Activated CD8-positive, alpha-beta memory T cell treated with anti-CD3 and anti-CD28 coated beads, Interleukin-2, amount 50 U/mL, for 1 hour (primary cell): ENCODE measurements around the gene EMX2.

ENCODE experiments used
- DNase-seq: peaks from one replicate; pipeline ENCODE4 v3.0.0-alpha.2; 2020; ENCODE audit errors: extremely low read depth

Gene EMX2

GRCh38 chr10:117532003-117532385 lies 10.6 kb upstream of the EMX2 start:
- DNase-seq: no peak

GRCh38 chr10:117532451-117533107 lies 10.0 kb upstream of the EMX2 start:
- DNase-seq: no peak

DNA sequence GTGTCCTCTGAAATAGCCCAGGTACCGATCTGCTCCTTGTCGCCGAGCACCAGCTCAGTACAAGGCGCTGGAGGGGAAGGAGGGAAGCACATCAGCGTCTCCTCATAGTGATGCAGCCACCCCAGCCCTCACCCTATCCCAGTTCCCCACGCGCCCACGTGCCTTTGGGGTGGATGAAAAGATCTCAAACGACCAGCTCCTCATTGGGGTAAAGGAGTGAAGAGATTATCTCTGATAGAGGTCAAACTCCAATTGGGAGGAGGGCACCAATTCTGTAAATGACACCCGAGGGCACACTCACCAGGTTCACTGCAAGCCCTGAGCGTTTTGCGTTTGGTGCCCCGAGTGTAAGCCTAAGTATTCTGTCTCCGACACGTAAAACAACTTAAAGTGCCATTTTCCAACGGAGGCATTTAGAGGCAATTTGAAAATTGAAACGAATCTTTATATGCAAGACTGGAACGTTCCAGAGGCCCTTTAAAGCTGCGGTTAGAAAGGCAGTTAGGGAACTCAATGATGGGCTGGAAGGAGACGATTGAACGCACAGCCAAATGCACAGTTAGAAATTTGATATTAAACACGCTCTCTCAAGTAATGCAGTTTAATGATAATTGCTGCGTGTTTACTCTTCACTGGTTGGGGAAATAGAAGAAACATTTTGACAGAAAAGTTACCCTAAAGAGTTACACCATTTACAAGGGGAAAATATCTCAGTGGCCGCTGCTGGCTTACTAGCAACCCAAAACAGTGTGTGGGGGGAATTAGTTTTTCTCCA lies 8.9 kb upstream of the EMX2 start:
- DNase-seq: no peak

DNA sequence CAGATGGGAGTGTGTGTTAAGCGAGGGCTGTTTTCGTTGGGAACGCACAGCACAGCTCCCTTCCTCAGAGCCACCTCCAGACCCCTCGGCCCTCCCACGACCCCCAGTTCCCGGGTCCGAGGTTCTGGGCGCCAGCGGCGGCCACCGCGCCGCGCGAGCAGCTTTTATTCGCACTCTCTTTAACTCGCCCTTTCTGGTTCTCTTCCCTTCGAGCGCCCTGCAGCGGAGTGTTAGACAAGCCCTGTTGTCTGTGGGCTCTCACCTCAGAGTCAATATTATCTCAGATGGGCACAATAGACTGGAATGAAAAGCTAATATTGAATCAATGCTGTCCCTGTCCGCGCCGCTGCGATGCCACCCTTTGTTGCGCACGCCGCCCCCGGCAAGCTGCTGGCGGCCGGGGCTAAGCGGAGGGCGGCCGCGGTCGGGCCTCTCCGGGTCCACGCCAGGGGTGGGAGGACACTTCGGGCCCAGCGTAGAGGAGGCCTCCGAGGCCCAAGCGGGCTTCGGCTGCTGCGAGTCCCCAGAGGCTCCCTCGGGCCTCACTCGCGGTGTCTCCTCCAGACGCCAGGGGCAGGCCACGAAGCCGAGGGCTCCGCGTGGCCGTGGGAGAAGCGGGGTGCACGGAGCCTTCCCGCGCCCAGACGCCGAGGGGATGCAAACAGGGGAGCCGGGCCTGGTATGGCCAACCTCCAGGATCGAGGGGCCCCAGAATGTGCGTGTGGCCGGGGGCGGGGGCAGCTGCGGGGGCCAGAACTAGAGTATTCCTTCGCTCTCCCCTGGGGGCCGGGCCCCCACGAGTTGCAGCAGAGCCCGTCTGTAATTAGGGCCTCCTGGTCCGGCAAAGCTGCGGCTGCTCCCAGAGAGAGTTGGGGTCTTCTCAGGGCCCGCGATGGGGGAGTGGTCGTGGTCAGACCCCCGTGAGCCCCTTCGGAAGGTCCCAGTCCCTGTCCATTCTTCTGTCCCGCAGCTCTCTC lies 7.9 kb upstream of the EMX2 start:
- no peak for DNase-seq

- no peak for DNase-seq
Observed at GRCh38 chr10:117535298-117536071, 7.1 kb upstream of the EMX2 start.

- no peak for DNase-seq
Observed at GRCh38 chr10:117536072-117536865, 6.3 kb upstream of the EMX2 start.

DNA sequence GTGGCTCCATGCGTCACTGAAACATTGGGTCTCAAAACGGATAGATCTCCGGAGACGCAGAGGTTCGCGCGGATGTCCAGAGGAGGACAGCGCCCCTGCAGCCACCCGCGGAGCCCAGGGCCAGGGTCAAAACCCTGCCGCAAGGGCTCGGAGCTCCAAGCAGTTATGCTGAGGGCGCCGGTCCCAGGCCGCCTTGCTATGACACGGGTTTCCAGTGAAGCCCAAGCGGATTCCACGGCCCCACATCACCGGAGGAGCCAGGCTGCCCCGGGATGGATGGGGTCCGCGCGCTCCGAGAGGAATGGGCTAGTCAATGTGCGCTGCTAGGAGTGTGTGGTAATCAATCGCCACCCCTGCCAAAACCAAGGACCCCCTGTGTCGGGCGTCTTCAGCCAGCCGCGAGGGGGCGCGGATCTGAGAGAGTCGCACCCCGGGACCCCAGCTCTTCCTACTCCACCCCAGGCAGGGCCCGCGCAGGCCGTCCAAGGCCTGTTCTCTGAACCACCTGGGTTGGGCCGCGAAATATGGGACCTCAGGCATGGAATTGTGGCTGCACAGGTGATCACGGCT lies 5.6 kb upstream of the EMX2 start:
- no peak for DNase-seq

- DNase-seq: no peak
Observed at GRCh38 chr10:117537436-117537903, 5.1 kb upstream of the EMX2 start.

GRCh38 chr10:117537904-117538524 lies 4.5 kb upstream of the EMX2 start:
- no peak for DNase-seq

DNA sequence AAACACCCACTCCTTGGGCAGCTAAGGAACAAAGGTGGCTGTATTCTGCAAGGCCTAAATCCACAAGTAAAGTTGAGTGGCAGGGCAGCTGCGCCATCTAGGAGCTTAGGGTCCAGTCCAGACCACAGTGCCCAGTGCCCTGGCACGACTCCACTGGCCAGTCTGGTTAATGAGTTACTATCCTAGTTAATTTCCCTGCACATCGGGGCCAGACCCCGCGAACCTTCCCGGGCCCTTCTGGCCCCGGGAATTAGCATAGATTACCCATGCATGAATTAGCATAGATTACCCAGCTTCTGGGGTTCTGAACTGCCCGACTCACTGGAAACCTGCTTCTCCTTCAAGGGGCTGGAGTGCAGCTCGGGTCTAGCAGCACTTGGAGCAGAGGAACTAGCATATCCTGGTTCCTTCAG lies 3.2 kb upstream of the EMX2 start:
- no peak for DNase-seq

DNA sequence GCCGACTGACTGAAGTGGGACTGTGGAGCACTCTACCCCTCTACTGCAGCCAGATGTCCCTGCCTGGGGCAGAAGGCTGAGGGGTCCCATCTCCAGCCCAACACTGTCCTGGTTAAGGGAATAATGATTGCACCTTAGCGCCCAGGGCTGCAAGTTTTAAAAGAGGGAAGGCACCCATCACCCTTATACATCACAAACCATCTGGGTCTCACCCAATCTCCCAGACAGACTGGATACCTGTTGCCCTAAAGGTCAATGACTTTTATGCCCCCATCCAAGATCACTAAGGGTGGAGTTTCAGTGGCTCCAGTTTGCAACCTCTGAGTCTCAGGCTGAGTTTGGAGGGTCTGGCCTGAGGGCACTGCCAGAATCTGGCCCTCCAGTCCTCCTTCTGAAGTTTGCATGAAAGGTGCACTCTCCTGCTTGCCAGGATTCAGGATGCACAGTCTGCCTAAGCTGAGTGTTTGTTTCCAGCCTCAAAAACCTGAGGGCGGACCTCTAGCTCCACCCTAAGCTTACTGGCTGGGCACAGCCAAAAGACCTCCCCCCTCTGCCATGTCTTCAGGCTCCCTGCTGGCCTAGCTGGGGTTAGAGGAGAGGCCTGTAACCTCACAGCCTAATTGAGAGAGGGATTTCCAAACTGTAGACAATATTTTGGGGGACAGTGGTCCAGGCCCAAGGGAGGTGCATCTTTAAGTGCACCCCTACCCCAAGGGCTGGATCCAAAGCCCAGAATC lies 2.5 kb upstream of the EMX2 start:
- DNase-seq: no peak

DNA sequence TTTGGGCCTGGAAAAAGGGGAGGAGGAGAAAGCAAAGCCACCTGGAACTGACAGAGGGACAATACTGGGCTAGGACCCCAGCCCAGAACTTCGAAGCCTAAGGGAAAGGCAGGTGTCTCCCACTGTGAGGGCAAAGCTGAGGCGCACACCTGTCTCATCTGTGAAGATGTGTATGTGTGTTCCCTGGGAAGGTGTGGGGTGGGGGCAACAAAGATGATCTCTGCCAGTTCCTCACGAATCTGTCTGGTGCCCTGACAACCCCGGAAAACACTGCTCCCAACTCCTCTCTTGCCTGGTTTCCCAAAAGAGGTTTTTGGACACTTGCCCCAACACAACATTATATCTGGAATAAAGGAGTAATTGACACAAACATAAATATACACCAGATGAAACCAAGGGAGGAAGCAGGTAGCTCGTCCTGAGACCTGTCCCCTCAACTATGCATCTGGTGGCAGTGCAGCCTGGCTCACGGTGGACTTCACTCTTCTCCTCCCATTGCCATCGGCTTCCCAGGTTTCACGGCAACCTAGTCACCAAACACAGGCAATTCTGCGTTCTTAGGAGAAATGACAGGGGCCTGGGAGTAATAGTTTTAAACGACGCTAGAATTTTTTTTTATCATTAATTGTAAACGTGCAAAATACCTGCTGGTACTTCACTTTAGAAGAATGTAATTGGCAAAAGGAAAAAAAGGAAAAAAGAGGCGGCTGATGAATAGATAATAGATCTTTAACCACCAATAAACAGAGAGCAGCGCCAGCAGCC lies 1.7 kb upstream of the EMX2 start:
- DNase-seq: no peak

DNA sequence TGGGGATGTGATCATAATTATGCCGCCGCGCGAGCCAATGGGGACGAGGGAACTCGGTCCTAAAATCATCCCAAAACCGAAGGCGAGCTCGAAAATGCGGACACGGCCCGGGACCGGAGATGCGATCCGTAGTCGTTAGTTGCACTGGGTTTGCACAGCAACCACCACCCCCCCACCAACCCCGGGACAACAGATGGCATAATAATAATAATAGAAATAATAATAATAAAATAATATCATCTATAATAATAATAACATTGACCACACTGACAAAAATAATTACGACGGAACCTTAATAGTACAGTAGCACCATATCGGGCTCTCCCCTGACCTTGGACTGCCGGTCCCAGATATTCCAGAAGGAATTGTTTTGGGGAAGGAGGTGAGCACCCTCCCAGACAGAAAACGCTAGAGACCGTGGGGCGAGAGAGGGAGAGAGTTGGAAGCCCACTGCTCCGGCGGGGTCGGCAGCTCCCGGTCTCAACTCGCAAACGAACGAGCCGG lies 1.1 kb upstream of the EMX2 start:
- DNase-seq: no peak

- DNase-seq: no peak
Observed at GRCh38 chr10:117541909-117542705, 439 bp upstream of the EMX2 start.

- DNase-seq: no peak
Observed at GRCh38 chr10:117543225-117544003, 868 bp downstream of the EMX2 start.

GRCh38 chr10:117544004-117544701 lies 1.6 kb downstream of the EMX2 start:
- DNase-seq: no peak
